ENCODE data around the gene DCDC2B. TPM values are rescaled to one million over a fixed set of nuclear protein-coding genes. Genes with fewer than 3 reads are reported as not detected.

The DCDC2B gene
- total and polyA plus RNA-seq, 2 experiments from 2014 or later: 0.21 TPM; not detected in 1

GRCh38 chr1:32172621-32173245 lies 36.2 kb upstream of the DCDC2B start:
- no peak for DNase-seq (ENCODE audit: low spot score)
- Histone ChIP-seq H3K27ac (ENCODE audit: low read depth) (no peak overlapping the region), H3K4me1 (ENCODE audit: insufficient read depth) (0 out of 2 replicates have a peak, but pooled peaks cover under 1% of the 10 kb centered on the region), H4K20me1 (replicated peaks; ENCODE audit: insufficient read depth) (0 out of 2 replicates have a peak, but pooled peaks cover 4% of the 10 kb centered on the region), H3K4me3 (no peak overlapping the region), H2AFZ (no peak overlapping the region), H3K36me3 (ENCODE audit: insufficient read depth) (peaks cover 13% of the 10 kb centered on the region), H3K79me2 (replicated peaks; ENCODE audit: insufficient read depth) (no peaks in the 10 kb centered on the region), H3K27me3 (ENCODE audit: insufficient read depth) (no peaks in the 10 kb centered on the region), H3K9me2 (ENCODE audit: insufficient read depth) (no peaks in the 10 kb centered on the region), H3K4me2 (no peak overlapping the region), H3F3A (replicated peaks; ENCODE audit: low read depth) (0 out of 2 replicates have a peak, but pooled peaks cover 10% of the 10 kb centered on the region)
- Mint-ChIP-seq H3K9me3 (no peaks in the 10 kb centered on the region), H3K27ac (no peak overlapping the region), H3K36me3 (ENCODE audit: low read depth) (peaks cover 42% of the 10 kb centered on the region), H3K4me1 (peaks cover 4% of the 10 kb centered on the region), H3K4me3 (no peak overlapping the region), H3K27me3 (ENCODE audit: insufficient read depth, low read depth, poor library complexity) (no peaks in the 10 kb centered on the region)
- no peak for ATAC-seq
- TF ChIP-seq EZH2phosphoT487 (IDR thresholded peaks at IDR 0.05; ENCODE audit: unreplicated experiment) (no peak), STAT1 (IDR thresholded peaks at IDR 0.05; ENCODE audit: unreplicated experiment) (no peak), NANOG (IDR thresholded peaks at IDR 0.05; ENCODE audit: borderline replicate concordance) (no peak), JUNB (IDR thresholded peaks at IDR 0.05; ENCODE audit: unreplicated experiment) (no peak), EZH2 (IDR thresholded peaks at IDR 0.05; ENCODE audit: low read depth, unreplicated experiment) (no peak), CREB1 (CRISPR knock-in tag; IDR thresholded peaks at IDR 0.05; ENCODE audit: low read depth) (no peak), ZNF331 (CRISPR knock-in tag; IDR thresholded peaks at IDR 0.05; ENCODE audit: low read depth) (no peak), ETS1 (IDR thresholded peaks at IDR 0.05) (no peak), REST (IDR thresholded peaks at IDR 0.05; ENCODE audit: unreplicated experiment) (no peak), ZNF462 (CRISPR knock-in tag; IDR thresholded peaks at IDR 0.05) (no peak), CTCF (conservative IDR thresholded peaks at IDR 0.05; ENCODE audit: low read depth in 2 of 2) (no peak), POLR2AphosphoS5 (IDR thresholded peaks at IDR 0.05; ENCODE audit: low read depth) (no peak), ZNF114 (CRISPR knock-in tag; IDR thresholded peaks at IDR 0.05) (no peak)

All from GM23338 (cell line).